GM12878 (cell line): ENCODE data around the gene CERK. TPM values are rescaled to one million over a fixed set of nuclear protein-coding genes. Genes with fewer than 3 reads are reported as not detected.

Experiments
- ATAC-seq: fragments of 200-7000 bp; cut with Tn5 transposase; 3 replicates; pipeline ENCODE4 v1.9.1; 2020; ENCODE audit warnings: mild to moderate bottlenecking, moderate library complexity
- BruUV-seq: library from RNA; stranded (reverse); fragments of 400-500 nt; replicated peaks from 2 replicates; lab custom pipeline; 2021; lab: Mats Ljungman, UMichigan
- CTCF ChIA-PET: fragments of 300-600 bp; sonication (Branson Sonifier 250); formaldehyde crosslinking; extraction: SDS; loops from one replicate; lab custom pipeline; 2021; ENCODE audit warnings: inconsistent platforms; lab: Yijun Ruan, JAX
- POLR2A ChIA-PET: fragments of 350-600 bp; formaldehyde crosslinking; extraction: SDS; loops from one replicate; lab custom pipeline; 2021; ENCODE audit warnings: inconsistent platforms; lab: Charles Lee
- RAD21 ChIA-PET: fragments of 300-600 bp; sonication (Branson Sonifier 250); formaldehyde crosslinking; loops from one replicate; lab custom pipeline; 2023; ENCODE audit warnings: antibody characterized with exemption; ENCODE audit not compliant: unreplicated experiment; lab: Charles Lee
- SMC1A ChIA-PET: fragments of 300-600 bp; sonication (Branson Sonifier 250); formaldehyde crosslinking; loops from one replicate; lab custom pipeline; 2023; ENCODE audit not compliant: unreplicated experiment, uncharacterized antibody; lab: Charles Lee
- DNase-seq: peaks from one replicate; pipeline ENCODE4 v3.0.0-alpha.2; 2011; ENCODE audit warnings: low read depth, low spot score
- FAIRE-seq: peaks from 3 replicates; lab custom pipeline; 2011; peaks lifted over from hg19 to GRCh38; lab: Jason Lieb, UNC
- H2AFZ ChIP-seq: 2 replicates; pipeline ENCODE4 v1.6.0; 2011; ENCODE audit warnings: low read depth, low read length, control low read depth; ENCODE audit not compliant: control insufficient read depth
- H3K27ac ChIP-seq: 2 replicates; pipeline ENCODE4 v1.5.1; 2011; ENCODE audit warnings: control low read depth; ENCODE audit not compliant: control insufficient read depth, insufficient read depth
- H3K27me3 ChIP-seq, 2 experiments: replicated peaks in 1 of 2; 2 replicates each; pipeline versions ENCODE4 v1.6.0 to v1.6.1; 2011; ENCODE audit warnings: low read length in 1 of 2; ENCODE audit not compliant: control insufficient read depth in 2 of 2, insufficient read depth in 2 of 2
- H3K36me3 ChIP-seq, 2 experiments: 2 replicates each; pipeline ENCODE4 v1.5.1; 2011; ENCODE audit warnings: low read length in 1 of 2; ENCODE audit not compliant: control insufficient read depth in 2 of 2, insufficient read depth in 2 of 2
- H3K4me1 ChIP-seq: 2 replicates; pipeline ENCODE4 v1.6.1; 2011; ENCODE audit warnings: mild to moderate bottlenecking, low read length, moderate library complexity, mixed read lengths; ENCODE audit not compliant: control insufficient read depth, insufficient read depth
- H3K4me2 ChIP-seq: 2 replicates; pipeline ENCODE4 v1.6.0; 2011; ENCODE audit warnings: control low read depth; ENCODE audit not compliant: control insufficient read depth, insufficient read depth
- H3K4me3 ChIP-seq: fragments of 200-600 bp; sonication (generic); 2 replicates; pipeline ENCODE4 v1.5.1; 2016
- H3K79me2 ChIP-seq: 2 replicates; pipeline ENCODE4 v1.6.0; 2011; ENCODE audit warnings: low read length; ENCODE audit not compliant: control insufficient read depth, insufficient read depth
- H3K9ac ChIP-seq: 2 replicates; pipeline ENCODE4 v1.8.0; 2011; ENCODE audit warnings: low read length, control low read depth, mixed read lengths; ENCODE audit not compliant: control insufficient read depth, insufficient read depth
- H3K9me3 ChIP-seq: replicated peaks from 3 replicates; pipeline ENCODE4 v1.5.1; 2011; ENCODE audit warnings: mild to moderate bottlenecking, low read length; ENCODE audit not compliant: control insufficient read depth, insufficient read depth
- H4K20me1 ChIP-seq: 2 replicates; pipeline ENCODE4 v1.6.0; 2011; ENCODE audit not compliant: control insufficient read depth, insufficient read depth
- EP300 ChIP-seq, 2 experiments: fragments of 150-350 bp in 1 of 2; IDR thresholded peaks; 2 replicates each; pipeline ENCODE4 v1.6.1; 2011 to 2012; ENCODE audit warnings: low read depth in 2 of 2, low read length in 2 of 2, borderline replicate concordance in 1 of 2, improper control_type of control experiment in 1 of 2, inconsistent platforms in 1 of 2; ENCODE audit not compliant: control insufficient read depth in 1 of 2
- NFXL1 ChIP-seq: fragments of 450-650 bp; IDR thresholded peaks from 2 replicates; pipeline ENCODE4 v1.6.1; 2017; ENCODE audit warnings: antibody characterized with exemption, mild to moderate bottlenecking, borderline replicate concordance
- NR2F1 ChIP-seq: fragments of 450-650 bp; conservative IDR thresholded peaks from 2 replicates; pipeline ENCODE4 v1.6.1; 2017; ENCODE audit warnings: mild to moderate bottlenecking
- SIX5 ChIP-seq: IDR thresholded peaks from 2 replicates; pipeline ENCODE4 v1.6.1; 2011; ENCODE audit warnings: mild to moderate bottlenecking, low read depth, low read length, moderate library complexity; ENCODE audit not compliant: severe bottlenecking
- SKIL ChIP-seq: fragments of 450-650 bp; IDR thresholded peaks from 2 replicates; pipeline ENCODE4 v1.6.1; 2017; ENCODE audit warnings: mild to moderate bottlenecking, low read depth, inconsistent platforms; ENCODE audit not compliant: poor library complexity, severe bottlenecking
- SRF ChIP-seq, 2 experiments: IDR thresholded peaks; 2 replicates each; pipeline ENCODE4 v1.6.1; 2011; ENCODE audit warnings: low read depth in 2 of 2, low read length in 2 of 2, mild to moderate bottlenecking in 1 of 2, moderate library complexity in 1 of 2
- SUPT20H ChIP-seq: IDR thresholded peaks from 2 replicates; pipeline ENCODE4 v1.6.1; 2011; ENCODE audit warnings: low read depth, mild to moderate bottlenecking, low read length, moderate library complexity, borderline replicate concordance; ENCODE audit not compliant: control insufficient read depth
- ZNF274 ChIP-seq: IDR thresholded peaks from one replicate; pipeline ENCODE4 v1.8.0; 2011; ENCODE audit not compliant: insufficient read length, insufficient read depth
- WGBS: methylation state at CpG from one replicate; pipeline ENCODE4 v1.1.6; 2016; ENCODE audit warnings: low lambda C conversion rate; ENCODE audit not compliant: insufficient replicate concordance, insufficient coverage; ENCODE audit errors: missing lambda C conversion rate; 5-methylcytosine and 5-hydroxymethylcytosine counted together
- in situ Hi-C: fragments of 300-500 bp; cut with MboI; formaldehyde crosslinking; loops from 9 replicates; pipeline ENCODE4 v1.14.3; 2018; ENCODE audit warnings: mixed read lengths
- intact Hi-C: fragments of 100-400 bp; cut with micrococcal nuclease; formaldehyde crosslinking; loops from one replicate; pipeline ENCODE4 v1.14.2; 2022; ENCODE audit not compliant: unreplicated experiment
- polyA plus RNA-seq, 11 experiments: library from polyadenylated mRNA; depleted of rRNA in 4 of 11; unstranded in 6 of 11; stranded (reverse) in 5 of 11; fragments of >200 nt; fragmentation: Nextera tagmentation in 4 of 11; fragmentation: Illumina TruSeq in 1 of 11; extraction: Ambion mirVana in 4 of 11; extraction: Trizol in 1 of 11; gene quantifications; 1 replicate in 1 of 11; 2 replicates in 10 of 11; pipeline versions ENCODE4 v1.2.1 to v1.2.3, GENCODE V29; 2011 to 2016; ENCODE audit warnings: inconsistent platforms in 2 of 11, missing spikeins in 2 of 11, low read depth in 1 of 11
- total RNA-seq, 4 experiments: library from RNA; depleted of rRNA in 3 of 4; stranded (reverse); fragments of >200 nt in 3 of 4; fragmentation: Illumina TruSeq in 1 of 4; extraction: Trizol in 1 of 4; gene quantifications; 2 replicates each; pipeline versions ENCODE4 v1.2.1 to v1.2.3, GENCODE V29; 2013 to 2021

CERK gene
- total and polyA plus RNA-seq, 10 of the 15 experiments (the other 5 are each of a cell fraction or from before 2014, with no cell fraction given): 4.0 to 41.1 (median 30.2) TPM

DNA sequence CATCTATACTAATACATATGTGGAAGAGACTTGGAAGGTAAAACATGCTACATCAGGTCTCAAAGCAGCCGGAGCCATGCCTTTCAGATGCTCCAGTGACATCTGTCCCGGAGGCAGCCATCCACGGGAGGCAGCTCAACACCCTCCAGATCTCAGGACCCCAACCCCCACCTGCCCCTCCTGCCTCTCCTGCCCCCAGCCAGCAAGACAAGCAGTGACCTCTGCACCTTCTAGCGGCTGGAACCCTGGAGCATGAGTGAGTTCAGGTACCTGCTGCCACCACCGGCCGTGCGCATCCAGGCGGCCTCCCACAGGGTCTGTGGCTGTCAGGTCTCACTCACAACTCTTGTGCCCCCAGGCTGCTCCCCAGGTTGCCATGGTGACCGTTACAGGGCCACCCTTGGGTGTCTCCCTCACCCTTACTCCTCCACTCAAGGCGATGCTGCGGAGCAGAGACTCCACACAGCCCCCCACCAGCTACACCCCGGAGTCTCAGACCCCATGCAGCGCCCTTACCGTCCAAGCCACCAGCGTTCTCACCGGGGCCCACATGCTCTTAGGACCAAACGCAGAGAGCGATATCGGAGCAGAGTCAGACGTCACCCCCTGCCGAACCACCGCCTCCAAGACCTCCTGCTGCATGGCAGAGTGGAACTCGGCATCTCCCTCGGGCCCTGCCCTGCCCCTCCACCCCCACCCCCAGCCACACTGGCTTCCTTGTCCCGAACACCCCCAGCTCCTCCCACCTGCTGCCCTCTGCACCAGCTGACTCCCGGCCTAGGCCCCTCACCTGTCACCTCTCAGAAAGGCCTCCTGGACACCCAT, 34.7 kb downstream of the CERK start:
- SMC1A ChIA-PET: no interaction called here
- no peak for ATAC-seq
- Histone ChIP-seq H3K9me3 (no peaks in the 10 kb centered on the region), H3K79me2 (no peaks in the 10 kb centered on the region), H3K27ac (no peak overlapping the region), H3K27me3 (no peaks in the 10 kb centered on the region), H3K9ac (no peak overlapping the region), H4K20me1 (no peaks in the 10 kb centered on the region), H3K4me2 (no peak overlapping the region), H3K36me3 (peaks cover 18 to 29% of the 10 kb centered on the region in 2 experiments), H2AFZ (no peak overlapping the region), H3K4me3 (no peak overlapping the region), H3K4me1 (no peaks in the 10 kb centered on the region)
- FAIRE-seq: no peak
- RAD21 ChIA-PET: no interaction called here
- intact Hi-C loops: no loop called here
- WGBS: 90% methylated on average over 23 of the region's 26 CpGs
- no peak for DNase-seq
- BruUV-seq: no TSS peak
- POLR2A ChIA-PET: no interaction called here
- CTCF ChIA-PET: interaction anchor here (0.7 to 2.1 kb wide), 2 partner anchors 100 to 140 kb away, joined by 3 to 6 read pairs; no protein-coding TSS in a partner anchor
- TF ChIP-seq ZNF274 (no peak), SIX5 (no peak), SUPT20H (no peak), NR2F1 (no peak), EP300 (IDR thresholded peaks at IDR 0.05; ENCODE audit: borderline replicate concordance in 1 of 2, control insufficient read depth in 1 of 2, low read depth in 2 of 2, low read length in 2 of 2) (no peak), SRF (IDR thresholded peaks at IDR 0.05; ENCODE audit: low read depth in 2 of 2, low read length in 2 of 2) (no peak), SKIL (no peak), NFXL1 (no peak)
- in situ Hi-C loops: no loop called here
